Renal cortical epithelial cell (primary cell): Measurements from ENCODE around the gene GPR160. TPM values are rescaled to one million over a fixed set of nuclear protein-coding genes. Genes with fewer than 3 reads are reported as not detected.

Experiments used
- DNase-seq: peaks from one replicate; pipeline ENCODE4 v3.0.0-alpha.2; 2011; ENCODE audit warnings: low read depth
- total RNA-seq: library from RNA; depleted of rRNA; stranded (reverse); fragments of >200 nt; gene quantifications from 2 replicates; pipeline ENCODE4 v1.2.3, GENCODE V29; 2014

GPR160 gene
- total RNA-seq, 1 donor from 2014 or later, result 28.6 TPM

- no peak for DNase-seq
Measured at GRCh38 chr3:170064108-170064507, 26.3 kb downstream of the GPR160 start.

GRCh38 chr3:170075441-170076091 is 37.8 kb downstream of the GPR160 start:
- DNase-seq, result no peak

GRCh38 chr3:170076715-170077238 is 39.0 kb downstream of the GPR160 start:
- DNase-seq, result peak; percentile 88

GRCh38 chr3:170077361-170077760 is 39.6 kb downstream of the GPR160 start:
- peak; percentile 69 for DNase-seq

GRCh38 chr3:170078620-170079281 is 41.0 kb downstream of the GPR160 start:
- peak; percentile 32 for DNase-seq

- peak; percentile 90 for DNase-seq
Measured at GRCh38 chr3:170079536-170080165, 41.9 kb downstream of the GPR160 start.

GRCh38 chr3:170080605-170081004 is 42.8 kb downstream of the GPR160 start:
- peak; percentile 33 for DNase-seq

- no peak for DNase-seq
Measured at GRCh38 chr3:170081079-170081741, 43.4 kb downstream of the GPR160 start.

GRCh38 chr3:170083343-170083742 is 45.5 kb downstream of the GPR160 start:
- no peak for DNase-seq

GRCh38 chr3:170085396-170085795 is 47.6 kb downstream of the GPR160 start:
- DNase-seq, result no peak

- DNase-seq, result no peak
Measured at GRCh38 chr3:170089862-170090600, 52.2 kb downstream of the GPR160 start.

GRCh38 chr3:170090601-170090981 is 52.8 kb downstream of the GPR160 start:
- peak; percentile 54 for DNase-seq

- no peak for DNase-seq
Measured at GRCh38 chr3:170092907-170093306, 55.1 kb downstream of the GPR160 start.

GRCh38 chr3:170095771-170096170 is 58.0 kb downstream of the GPR160 start:
- no peak for DNase-seq

- DNase-seq, result no peak
Measured at GRCh38 chr3:170096342-170096741, 58.5 kb downstream of the GPR160 start.

GRCh38 chr3:170098753-170099152 is 61.0 kb downstream of the GPR160 start:
- DNase-seq, result no peak

GRCh38 chr3:170100944-170101343 is 63.1 kb downstream of the GPR160 start:
- no peak for DNase-seq

GRCh38 chr3:170102431-170102830 is 64.6 kb downstream of the GPR160 start:
- no peak for DNase-seq

GRCh38 chr3:170107941-170108340 is 70.1 kb downstream of the GPR160 start:
- no peak for DNase-seq

- DNase-seq, result no peak
Measured at GRCh38 chr3:170108955-170109354, 71.2 kb downstream of the GPR160 start.

GRCh38 chr3:170109579-170110293 is 71.9 kb downstream of the GPR160 start:
- no peak for DNase-seq
